H1 (cell line): ENCODE results near the gene UBL4B. TPM values are rescaled to one million over a fixed set of nuclear protein-coding genes. Genes with fewer than 3 reads are reported as not detected.

Experiments used
- POLR2AphosphoS5 ChIP-seq: IDR thresholded peaks from 2 replicates; pipeline ENCODE4 v1.6.1; 2011; ENCODE audit warnings: low read depth, low read length
- TCF12 ChIP-seq: IDR thresholded peaks from 2 replicates; pipeline ENCODE4 v1.6.1; 2011; ENCODE audit warnings: low read depth, mild to moderate bottlenecking, low read length
- polyA plus RNA-seq, 7 experiments: library from polyadenylated mRNA; depleted of rRNA in 3 of 7; stranded (reverse) in 5 of 7; unstranded in 2 of 7; fragments of >200 nt in 5 of 7; fragments of 200-250 nt in 2 of 7; gene quantifications; 1 replicate in 5 of 7; 2 replicates in 1 of 7; 4 replicates in 1 of 7; pipeline versions ENCODE4 v1.2.1 to v1.2.3, GENCODE V29; 2011 to 2013; ENCODE audit warnings: missing spikeins in 2 of 7, mixed read lengths in 2 of 7
- total RNA-seq: library from RNA; stranded (reverse); fragmentation: NEBNext Ultra II Directional; extraction: Animal tissue kit (Norgen Biotek cat#: 25700); gene quantifications from 2 replicates; pipeline ENCODE4 v1.2.1, GENCODE V29; 2021
- TF ChIP-seq, protein P1 (sequence below): fragments of 300-600 bp; sonication (generic); IDR thresholded peaks from 2 replicates; pipeline ENCODE4 v1.7.1; 2012; ENCODE audit warnings: low read length, moderate library complexity, mild to moderate bottlenecking, inconsistent platforms; ENCODE audit not compliant: insufficient replicate concordance
- TF ChIP-seq, protein P2 (sequence below): IDR thresholded peaks from 2 replicates; pipeline ENCODE4 v1.6.1; 2012; ENCODE audit warnings: inconsistent platforms

The UBL4B gene
- total and polyA plus RNA-seq, 2 of the 8 experiments (the other 6 are each of a cell fraction or from before 2014, with no cell fraction given), result 0.11 TPM; not detected in 1

- TF ChIP-seq, protein P1, sequence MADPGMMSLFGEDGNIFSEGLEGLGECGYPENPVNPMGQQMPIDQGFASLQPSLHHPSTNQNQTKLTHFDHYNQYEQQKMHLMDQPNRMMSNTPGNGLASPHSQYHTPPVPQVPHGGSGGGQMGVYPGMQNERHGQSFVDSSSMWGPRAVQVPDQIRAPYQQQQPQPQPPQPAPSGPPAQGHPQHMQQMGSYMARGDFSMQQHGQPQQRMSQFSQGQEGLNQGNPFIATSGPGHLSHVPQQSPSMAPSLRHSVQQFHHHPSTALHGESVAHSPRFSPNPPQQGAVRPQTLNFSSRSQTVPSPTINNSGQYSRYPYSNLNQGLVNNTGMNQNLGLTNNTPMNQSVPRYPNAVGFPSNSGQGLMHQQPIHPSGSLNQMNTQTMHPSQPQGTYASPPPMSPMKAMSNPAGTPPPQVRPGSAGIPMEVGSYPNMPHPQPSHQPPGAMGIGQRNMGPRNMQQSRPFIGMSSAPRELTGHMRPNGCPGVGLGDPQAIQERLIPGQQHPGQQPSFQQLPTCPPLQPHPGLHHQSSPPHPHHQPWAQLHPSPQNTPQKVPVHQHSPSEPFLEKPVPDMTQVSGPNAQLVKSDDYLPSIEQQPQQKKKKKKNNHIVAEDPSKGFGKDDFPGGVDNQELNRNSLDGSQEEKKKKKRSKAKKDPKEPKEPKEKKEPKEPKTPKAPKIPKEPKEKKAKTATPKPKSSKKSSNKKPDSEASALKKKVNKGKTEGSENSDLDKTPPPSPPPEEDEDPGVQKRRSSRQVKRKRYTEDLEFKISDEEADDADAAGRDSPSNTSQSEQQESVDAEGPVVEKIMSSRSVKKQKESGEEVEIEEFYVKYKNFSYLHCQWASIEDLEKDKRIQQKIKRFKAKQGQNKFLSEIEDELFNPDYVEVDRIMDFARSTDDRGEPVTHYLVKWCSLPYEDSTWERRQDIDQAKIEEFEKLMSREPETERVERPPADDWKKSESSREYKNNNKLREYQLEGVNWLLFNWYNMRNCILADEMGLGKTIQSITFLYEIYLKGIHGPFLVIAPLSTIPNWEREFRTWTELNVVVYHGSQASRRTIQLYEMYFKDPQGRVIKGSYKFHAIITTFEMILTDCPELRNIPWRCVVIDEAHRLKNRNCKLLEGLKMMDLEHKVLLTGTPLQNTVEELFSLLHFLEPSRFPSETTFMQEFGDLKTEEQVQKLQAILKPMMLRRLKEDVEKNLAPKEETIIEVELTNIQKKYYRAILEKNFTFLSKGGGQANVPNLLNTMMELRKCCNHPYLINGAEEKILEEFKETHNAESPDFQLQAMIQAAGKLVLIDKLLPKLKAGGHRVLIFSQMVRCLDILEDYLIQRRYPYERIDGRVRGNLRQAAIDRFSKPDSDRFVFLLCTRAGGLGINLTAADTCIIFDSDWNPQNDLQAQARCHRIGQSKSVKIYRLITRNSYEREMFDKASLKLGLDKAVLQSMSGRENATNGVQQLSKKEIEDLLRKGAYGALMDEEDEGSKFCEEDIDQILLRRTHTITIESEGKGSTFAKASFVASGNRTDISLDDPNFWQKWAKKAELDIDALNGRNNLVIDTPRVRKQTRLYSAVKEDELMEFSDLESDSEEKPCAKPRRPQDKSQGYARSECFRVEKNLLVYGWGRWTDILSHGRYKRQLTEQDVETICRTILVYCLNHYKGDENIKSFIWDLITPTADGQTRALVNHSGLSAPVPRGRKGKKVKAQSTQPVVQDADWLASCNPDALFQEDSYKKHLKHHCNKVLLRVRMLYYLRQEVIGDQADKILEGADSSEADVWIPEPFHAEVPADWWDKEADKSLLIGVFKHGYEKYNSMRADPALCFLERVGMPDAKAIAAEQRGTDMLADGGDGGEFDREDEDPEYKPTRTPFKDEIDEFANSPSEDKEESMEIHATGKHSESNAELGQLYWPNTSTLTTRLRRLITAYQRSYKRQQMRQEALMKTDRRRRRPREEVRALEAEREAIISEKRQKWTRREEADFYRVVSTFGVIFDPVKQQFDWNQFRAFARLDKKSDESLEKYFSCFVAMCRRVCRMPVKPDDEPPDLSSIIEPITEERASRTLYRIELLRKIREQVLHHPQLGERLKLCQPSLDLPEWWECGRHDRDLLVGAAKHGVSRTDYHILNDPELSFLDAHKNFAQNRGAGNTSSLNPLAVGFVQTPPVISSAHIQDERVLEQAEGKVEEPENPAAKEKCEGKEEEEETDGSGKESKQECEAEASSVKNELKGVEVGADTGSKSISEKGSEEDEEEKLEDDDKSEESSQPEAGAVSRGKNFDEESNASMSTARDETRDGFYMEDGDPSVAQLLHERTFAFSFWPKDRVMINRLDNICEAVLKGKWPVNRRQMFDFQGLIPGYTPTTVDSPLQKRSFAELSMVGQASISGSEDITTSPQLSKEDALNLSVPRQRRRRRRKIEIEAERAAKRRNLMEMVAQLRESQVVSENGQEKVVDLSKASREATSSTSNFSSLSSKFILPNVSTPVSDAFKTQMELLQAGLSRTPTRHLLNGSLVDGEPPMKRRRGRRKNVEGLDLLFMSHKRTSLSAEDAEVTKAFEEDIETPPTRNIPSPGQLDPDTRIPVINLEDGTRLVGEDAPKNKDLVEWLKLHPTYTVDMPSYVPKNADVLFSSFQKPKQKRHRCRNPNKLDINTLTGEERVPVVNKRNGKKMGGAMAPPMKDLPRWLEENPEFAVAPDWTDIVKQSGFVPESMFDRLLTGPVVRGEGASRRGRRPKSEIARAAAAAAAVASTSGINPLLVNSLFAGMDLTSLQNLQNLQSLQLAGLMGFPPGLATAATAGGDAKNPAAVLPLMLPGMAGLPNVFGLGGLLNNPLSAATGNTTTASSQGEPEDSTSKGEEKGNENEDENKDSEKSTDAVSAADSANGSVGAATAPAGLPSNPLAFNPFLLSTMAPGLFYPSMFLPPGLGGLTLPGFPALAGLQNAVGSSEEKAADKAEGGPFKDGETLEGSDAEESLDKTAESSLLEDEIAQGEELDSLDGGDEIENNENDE, result no peak
- no peak for TF ChIP-seq TCF12
- TF ChIP-seq POLR2AphosphoS5, result no peak
- TF ChIP-seq, protein P2, sequence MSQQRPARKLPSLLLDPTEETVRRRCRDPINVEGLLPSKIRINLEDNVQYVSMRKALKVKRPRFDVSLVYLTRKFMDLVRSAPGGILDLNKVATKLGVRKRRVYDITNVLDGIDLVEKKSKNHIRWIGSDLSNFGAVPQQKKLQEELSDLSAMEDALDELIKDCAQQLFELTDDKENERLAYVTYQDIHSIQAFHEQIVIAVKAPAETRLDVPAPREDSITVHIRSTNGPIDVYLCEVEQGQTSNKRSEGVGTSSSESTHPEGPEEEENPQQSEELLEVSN, result no peak
Measured at GRCh38 chr1:110132682-110133081, 20.4 kb downstream of the UBL4B start (continued).
